CD8-positive, alpha-beta memory T cell (primary cell): ENCODE results near the gene CCAR1. TPM values are rescaled to one million over a fixed set of nuclear protein-coding genes. Genes with fewer than 3 reads are reported as not detected.
"Not testable (repeated sequence)": the region's sequence is repeated elsewhere in the genome, so short reads cannot be mapped to it uniquely, and the experiment has no call there.

Source experiments
- CTCF ChIA-PET: fragments of 350-600 bp; sonication (Branson Sonifier 250); formaldehyde crosslinking; loops from one replicate; lab custom pipeline; 2021; ENCODE audit warnings: antibody characterized with exemption; lab: Charles Lee
- POLR2A ChIA-PET: fragments of 350-600 bp; sonication (Branson Sonifier 250); formaldehyde crosslinking; loops from one replicate; lab custom pipeline; 2021; ENCODE audit warnings: antibody characterized with exemption; lab: Charles Lee
- DNase-seq, 5 donors: peaks; one replicate each; pipeline versions ENCODE4 v3.0.0 to v3.0.0-alpha.2; 2020 to 2022; ENCODE audit warnings: mixed read lengths in 1 of 5
- H3K27ac ChIP-seq: one replicate; pipeline ENCODE4 v1.7.0; 2013; ENCODE audit warnings: low read depth, mild to moderate bottlenecking, low read length, moderate library complexity
- H3K27me3 ChIP-seq: 2 replicates; pipeline ENCODE4 v1.7.0; 2013; ENCODE audit warnings: low read length, mild to moderate bottlenecking; ENCODE audit not compliant: insufficient read depth, poor library complexity, severe bottlenecking
- H3K36me3 ChIP-seq: 2 replicates; pipeline ENCODE4 v1.7.0; 2013; ENCODE audit warnings: mild to moderate bottlenecking, low read length, moderate library complexity; ENCODE audit not compliant: insufficient read depth
- H3K4me1 ChIP-seq: 2 replicates; pipeline ENCODE4 v1.7.0; 2013; ENCODE audit warnings: mild to moderate bottlenecking, low read length, moderate library complexity; ENCODE audit not compliant: insufficient read depth
- H3K4me3 ChIP-seq: 2 replicates; pipeline ENCODE4 v1.7.0; 2013; ENCODE audit warnings: mild to moderate bottlenecking, low read length
- H3K9me3 ChIP-seq: 2 replicates; pipeline ENCODE4 v1.7.0; 2013; ENCODE audit warnings: mild to moderate bottlenecking, low read length
- H3K27ac Mint-ChIP-seq, 8 donors: one replicate each; pipeline ENCODE4 v1.8.0; 2020 to 2021; ENCODE audit warnings: mixed read lengths in 8 of 8, mild to moderate bottlenecking in 6 of 8, inconsistent platforms in 3 of 8, moderate library complexity in 3 of 8
- H3K27me3 Mint-ChIP-seq, 2 donors: one replicate each; pipeline ENCODE4 v1.8.0; 2020 to 2021; ENCODE audit warnings: mixed read lengths in 2 of 2, mild to moderate bottlenecking in 1 of 2, moderate library complexity in 1 of 2
- H3K36me3 Mint-ChIP-seq, 3 donors: one replicate each; pipeline ENCODE4 v1.8.0; 2020 to 2021; ENCODE audit warnings: mixed read lengths in 3 of 3, inconsistent platforms in 1 of 3, mild to moderate bottlenecking in 1 of 3
- H3K4me1 Mint-ChIP-seq, 3 donors: one replicate each; pipeline ENCODE4 v1.8.0; 2020 to 2021; ENCODE audit warnings: mixed read lengths in 3 of 3, inconsistent platforms in 1 of 3, mild to moderate bottlenecking in 1 of 3
- H3K4me3 Mint-ChIP-seq, 7 donors: one replicate each; pipeline ENCODE4 v1.8.0; 2020 to 2021; ENCODE audit warnings: mixed read lengths in 7 of 7, mild to moderate bottlenecking in 6 of 7, moderate library complexity in 4 of 7, inconsistent platforms in 2 of 7
- H3K9me3 Mint-ChIP-seq, 5 donors: one replicate each; pipeline ENCODE4 v1.8.0; 2020 to 2022; ENCODE audit warnings: mixed read lengths in 5 of 5, mild to moderate bottlenecking in 3 of 5, moderate library complexity in 2 of 5, inconsistent platforms in 1 of 5
- polyA plus RNA-seq: library from polyadenylated mRNA; unstranded; fragments of 300-500 nt; fragmentation: Illumina TruSeq; gene quantifications from one replicate; pipeline ENCODE4 v1.2.3, GENCODE V29; 2021
- total RNA-seq, 2 experiments: library from RNA; stranded (reverse); gene quantifications; one replicate each; pipeline ENCODE4 v1.2.3, GENCODE V29; 2021

Gene CCAR1, protein sequence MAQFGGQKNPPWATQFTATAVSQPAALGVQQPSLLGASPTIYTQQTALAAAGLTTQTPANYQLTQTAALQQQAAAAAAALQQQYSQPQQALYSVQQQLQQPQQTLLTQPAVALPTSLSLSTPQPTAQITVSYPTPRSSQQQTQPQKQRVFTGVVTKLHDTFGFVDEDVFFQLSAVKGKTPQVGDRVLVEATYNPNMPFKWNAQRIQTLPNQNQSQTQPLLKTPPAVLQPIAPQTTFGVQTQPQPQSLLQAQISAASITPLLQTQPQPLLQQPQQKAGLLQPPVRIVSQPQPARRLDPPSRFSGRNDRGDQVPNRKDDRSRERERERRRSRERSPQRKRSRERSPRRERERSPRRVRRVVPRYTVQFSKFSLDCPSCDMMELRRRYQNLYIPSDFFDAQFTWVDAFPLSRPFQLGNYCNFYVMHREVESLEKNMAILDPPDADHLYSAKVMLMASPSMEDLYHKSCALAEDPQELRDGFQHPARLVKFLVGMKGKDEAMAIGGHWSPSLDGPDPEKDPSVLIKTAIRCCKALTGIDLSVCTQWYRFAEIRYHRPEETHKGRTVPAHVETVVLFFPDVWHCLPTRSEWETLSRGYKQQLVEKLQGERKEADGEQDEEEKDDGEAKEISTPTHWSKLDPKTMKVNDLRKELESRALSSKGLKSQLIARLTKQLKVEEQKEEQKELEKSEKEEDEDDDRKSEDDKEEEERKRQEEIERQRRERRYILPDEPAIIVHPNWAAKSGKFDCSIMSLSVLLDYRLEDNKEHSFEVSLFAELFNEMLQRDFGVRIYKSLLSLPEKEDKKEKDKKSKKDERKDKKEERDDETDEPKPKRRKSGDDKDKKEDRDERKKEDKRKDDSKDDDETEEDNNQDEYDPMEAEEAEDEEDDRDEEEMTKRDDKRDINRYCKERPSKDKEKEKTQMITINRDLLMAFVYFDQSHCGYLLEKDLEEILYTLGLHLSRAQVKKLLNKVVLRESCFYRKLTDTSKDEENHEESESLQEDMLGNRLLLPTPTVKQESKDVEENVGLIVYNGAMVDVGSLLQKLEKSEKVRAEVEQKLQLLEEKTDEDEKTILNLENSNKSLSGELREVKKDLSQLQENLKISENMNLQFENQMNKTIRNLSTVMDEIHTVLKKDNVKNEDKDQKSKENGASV
- total RNA-seq (100 to 1,000 TPM; 132 to 147 TPM), polyA plus RNA-seq (49.4 TPM)

DNA sequence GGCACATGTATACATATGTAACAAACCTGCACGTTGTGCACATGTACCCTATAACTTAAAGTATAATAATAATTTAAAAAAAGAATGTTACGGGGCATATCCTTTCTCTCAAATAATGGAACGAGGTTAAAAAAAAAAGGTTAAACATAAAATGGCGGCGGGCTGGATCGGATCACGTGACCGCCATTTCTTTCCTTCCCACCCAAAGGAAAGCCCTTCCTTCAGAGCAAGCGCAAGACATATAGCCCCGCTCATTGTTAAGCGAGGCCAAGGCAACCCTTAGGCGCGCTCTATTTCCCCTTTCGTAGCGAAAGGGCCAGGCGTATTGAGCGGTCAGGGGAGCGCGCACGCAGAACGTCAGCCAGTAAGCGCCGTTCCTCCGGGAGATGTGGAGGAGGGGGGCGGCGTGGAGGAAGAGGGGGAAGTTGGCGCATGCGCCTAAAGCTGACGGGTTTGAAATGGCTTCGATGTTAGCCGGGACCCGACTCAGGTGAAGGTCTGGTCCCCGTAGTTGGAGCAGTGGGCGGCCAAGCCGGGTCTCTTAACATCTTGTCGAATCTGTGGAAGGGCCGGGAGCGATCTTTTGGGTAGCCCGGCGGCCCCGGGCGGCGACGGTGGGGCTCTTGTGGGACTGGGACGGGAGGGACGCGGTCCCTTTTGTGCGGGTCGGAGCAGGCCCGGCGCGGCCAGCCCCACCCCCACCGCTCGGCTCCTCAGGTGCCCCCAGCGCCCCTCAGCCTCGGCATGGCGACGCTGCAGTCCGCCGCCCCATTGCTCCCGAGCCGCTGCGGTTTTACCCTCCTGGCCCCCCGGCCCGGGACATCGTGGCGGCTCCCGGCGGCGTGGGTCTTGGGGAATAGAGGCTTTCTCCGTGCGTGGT is at the start of gene CCAR1:
TSS of gene CCAR1 (plus strand) at position 447 of the 880 bp plus-strand sequence. CDS start 1,266 bp downstream, outside the sequence.
- ChIA-PET CTCF (no interaction called here), POLR2A (interaction anchor here (0.6 to 1.5 kb wide), 7 partner anchors 51 to 419 kb away, joined by 3 to 10 read pairs (median 3); no protein-coding TSS in a partner anchor)
- Mint-ChIP-seq H3K36me3 (peaks cover 0 to 37% (median 4%) of the 10 kb centered on the region in 3 donors), H3K9me3 (peaks cover 0 to 5% (median 0%) of the 10 kb centered on the region in 5 donors), H3K4me1 (peaks cover 16 to 20% (median 17%) of the 10 kb centered on the region in 3 donors), H3K27ac (peak within 1 kb of the TSS; percentile 92 to 99 (median 99)), H3K27me3 (no peaks in the 10 kb centered on the region), H3K4me3 (peak within 1 kb of the TSS; percentile 88 to 100 (median 98))
- H3K4me1 ChIP-seq: peaks cover 15% of the 10 kb centered on the region
- no peaks in the 10 kb centered on the region for H3K36me3 ChIP-seq
- H3K4me3 ChIP-seq: peak within 1 kb of the TSS; percentile 87
- peak within 1 kb of the TSS; percentile 93 for H3K27ac ChIP-seq
- peak; percentile 93 to 98 (median 96) for DNase-seq
- H3K9me3 ChIP-seq: no peaks in the 10 kb centered on the region
- H3K27me3 ChIP-seq: no peaks in the 10 kb centered on the region

DNA sequence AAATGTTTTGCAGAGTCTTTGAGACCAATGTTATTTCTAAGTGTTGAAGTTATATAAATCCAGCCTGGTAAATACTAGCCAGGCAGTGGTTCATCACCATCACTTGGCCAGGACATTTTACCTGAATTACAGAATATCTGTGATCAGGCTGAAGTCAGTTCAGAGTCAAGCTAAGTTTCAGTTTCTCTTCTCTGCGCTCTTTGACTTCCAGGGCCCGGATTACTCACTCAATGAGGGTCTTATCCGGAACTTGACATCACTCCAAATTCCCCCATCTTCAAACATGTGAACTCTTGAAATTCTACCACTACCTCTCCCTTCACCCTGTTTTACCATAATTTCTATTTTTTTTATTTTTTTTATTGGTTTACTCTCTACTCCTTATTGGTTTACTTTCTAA is 36.6 kb upstream of the CCAR1 start:
- Mint-ChIP-seq H3K27ac (peak overlapping the region; percentile 44 to 98 (median 88)), H3K27me3 (no peaks in the 10 kb centered on the region), H3K4me3 (peak overlapping the region; percentile 46 to 86 (median 81)), H3K36me3 (peaks cover 11 to 38% (median 28%) of the 10 kb centered on the region in 3 donors), H3K4me1 (peaks cover 12 to 14% (median 14%) of the 10 kb centered on the region in 3 donors), H3K9me3 (no peaks in the 10 kb centered on the region)
- Histone ChIP-seq H3K9me3 (no peaks in the 10 kb centered on the region), H3K36me3 (peaks cover 6% of the 10 kb centered on the region), H3K27ac (peak overlapping the region; percentile 59), H3K4me3 (peak overlapping the region; percentile 23), H3K4me1 (no peaks in the 10 kb centered on the region), H3K27me3 (no peaks in the 10 kb centered on the region)
- ChIA-PET POLR2A (interaction anchor here (0.6 kb wide), 1 partner anchor 11 kb away, joined by 5 read pairs; no protein-coding TSS in a partner anchor), CTCF (interaction anchor here (0.6 to 0.8 kb wide), 2 partner anchors 38 to 294 kb away, joined by 3 read pairs; no protein-coding TSS in a partner anchor)
- DNase-seq: peak in 3 of 5 donors; percentile 2 to 50 (median 15)

DNA sequence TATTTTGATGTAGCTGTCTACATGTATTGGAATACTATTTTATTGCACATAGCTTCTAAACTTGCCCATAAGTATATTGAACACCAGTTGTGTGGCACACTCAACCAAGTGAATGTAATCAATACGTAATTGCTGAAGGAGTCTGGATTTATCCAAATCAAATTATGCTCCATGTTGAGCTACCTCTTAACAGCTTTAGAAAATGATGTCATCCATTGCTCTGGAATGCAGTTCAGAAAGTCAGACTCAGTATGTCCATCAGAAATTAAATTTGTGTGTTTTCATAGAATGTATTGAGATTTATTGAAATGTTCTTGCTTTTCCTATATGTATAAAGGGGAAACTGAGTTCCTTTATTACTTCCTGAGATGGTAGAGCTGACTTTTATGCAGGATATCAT is 25.0 kb upstream of the CCAR1 start:
- Histone ChIP-seq H3K27ac (no peak overlapping the region), H3K27me3 (no peaks in the 10 kb centered on the region), H3K9me3 (no peaks in the 10 kb centered on the region), H3K36me3 (no peaks in the 10 kb centered on the region), H3K4me1 (no peaks in the 10 kb centered on the region), H3K4me3 (no peak overlapping the region)
- Mint-ChIP-seq H3K36me3 (peaks cover 7 to 12% (median 8%) of the 10 kb centered on the region in 3 donors), H3K4me3 (no peak overlapping the region), H3K27ac (no peak overlapping the region), H3K27me3 (no peaks in the 10 kb centered on the region), H3K9me3 (no peaks in the 10 kb centered on the region), H3K4me1 (no peaks in the 10 kb centered on the region)
- DNase-seq: no peak
- ChIA-PET POLR2A (no interaction called here), CTCF (no interaction called here)

DNA sequence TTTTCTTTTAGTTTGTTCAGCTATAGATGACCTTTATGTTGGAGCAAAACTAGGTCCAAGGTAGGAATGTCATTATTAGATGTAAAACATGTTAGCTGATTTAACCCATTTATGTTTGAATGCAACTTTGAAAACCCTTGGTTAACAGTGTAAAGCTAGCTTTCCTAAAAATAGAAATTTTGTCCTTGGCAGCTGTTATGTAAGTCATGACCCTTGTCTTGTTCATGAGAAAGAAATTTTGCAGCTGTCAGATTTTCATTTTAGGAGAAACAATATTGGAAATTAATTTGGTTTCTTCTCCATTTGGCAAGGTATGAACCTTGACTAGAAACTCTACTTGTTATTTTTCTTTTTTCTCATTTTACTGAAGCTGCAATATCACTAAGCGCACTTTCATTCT is 23.9 kb upstream of the CCAR1 start:
- H3K27me3 Mint-ChIP-seq: no peaks in the 10 kb centered on the region
- no peak overlapping the region for H3K4me3 ChIP-seq
- H3K4me3 Mint-ChIP-seq: no peak overlapping the region
- H3K36me3 Mint-ChIP-seq: peaks cover 0 to 4% (median 0%) of the 10 kb centered on the region in 3 donors
- H3K27ac ChIP-seq: no peak overlapping the region
- H3K27ac Mint-ChIP-seq: no peak overlapping the region
- H3K4me1 ChIP-seq: no peaks in the 10 kb centered on the region
- ChIA-PET CTCF (no interaction called here), POLR2A (no interaction called here)
- no peak for DNase-seq
- H3K36me3 ChIP-seq: no peaks in the 10 kb centered on the region
- no peaks in the 10 kb centered on the region for H3K9me3 ChIP-seq
- H3K9me3 Mint-ChIP-seq: no peaks in the 10 kb centered on the region
- no peaks in the 10 kb centered on the region for H3K4me1 Mint-ChIP-seq
- H3K27me3 ChIP-seq: no peaks in the 10 kb centered on the region

DNA sequence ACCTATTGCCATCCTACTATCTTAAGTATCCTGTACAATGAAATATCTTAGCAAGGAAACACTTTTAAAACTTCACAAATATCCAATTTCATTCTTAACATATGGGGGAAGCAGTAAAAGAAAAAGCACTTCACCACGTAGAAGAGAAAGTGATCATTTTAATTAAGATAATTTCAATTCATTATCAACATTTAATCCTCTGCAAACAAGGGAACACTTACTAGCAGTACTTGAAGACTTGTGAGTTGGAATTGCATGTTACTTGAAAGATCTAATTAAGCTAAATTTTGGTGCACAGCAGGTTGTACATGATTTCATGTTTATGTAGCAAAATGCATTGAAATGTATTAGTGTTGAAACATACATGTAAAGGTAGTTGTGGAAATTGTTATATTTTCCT is 20.8 kb upstream of the CCAR1 start:
- no peaks in the 10 kb centered on the region for H3K27me3 Mint-ChIP-seq
- CTCF ChIA-PET: no interaction called here
- POLR2A ChIA-PET: no interaction called here

DNA sequence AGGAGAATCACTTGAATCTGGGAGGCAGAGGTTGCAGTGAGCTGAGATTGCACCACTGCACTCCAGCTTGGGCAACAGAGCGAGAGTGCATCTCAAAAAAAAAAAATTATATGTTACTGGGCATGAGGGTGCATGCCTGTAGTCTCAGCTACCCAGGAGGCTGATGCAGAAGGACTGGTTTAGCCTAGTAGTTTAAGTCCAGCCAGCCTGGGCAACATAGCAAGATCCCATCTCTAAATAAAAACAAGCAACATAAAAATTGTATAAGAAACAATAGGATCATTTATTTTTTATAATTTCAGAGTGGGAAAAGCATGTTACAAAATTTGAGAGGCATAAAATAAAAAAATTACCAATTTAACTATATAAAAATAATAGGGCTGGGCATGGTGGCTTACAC is 15.5 kb upstream of the CCAR1 start:
- no peaks in the 10 kb centered on the region for H3K9me3 Mint-ChIP-seq
- H3K4me3 Mint-ChIP-seq: no peak overlapping the region
- no peak for DNase-seq
- CTCF ChIA-PET: no interaction called here
- H3K27ac ChIP-seq: no peak overlapping the region
- no peaks in the 10 kb centered on the region for H3K36me3 Mint-ChIP-seq
- no peak overlapping the region for H3K27ac Mint-ChIP-seq
- no peaks in the 10 kb centered on the region for H3K9me3 ChIP-seq
- no peaks in the 10 kb centered on the region for H3K4me1 Mint-ChIP-seq
- no peak overlapping the region for H3K4me3 ChIP-seq
- no peaks in the 10 kb centered on the region for H3K4me1 ChIP-seq
- no peaks in the 10 kb centered on the region for H3K27me3 Mint-ChIP-seq
- H3K27me3 ChIP-seq: no peaks in the 10 kb centered on the region
- H3K36me3 ChIP-seq: no peaks in the 10 kb centered on the region
- POLR2A ChIA-PET: no interaction called here

More for the DNA sequence above, 20.8 kb upstream of the CCAR1 start:
- Mint-ChIP-seq H3K4me3 (no peak overlapping the region), H3K36me3 (no peaks in the 10 kb centered on the region), H3K27ac (no peak overlapping the region), H3K4me1 (no peaks in the 10 kb centered on the region), H3K9me3 (no peaks in the 10 kb centered on the region)
- Histone ChIP-seq H3K4me1 (no peaks in the 10 kb centered on the region), H3K4me3 (no peak overlapping the region), H3K27ac (no peak overlapping the region), H3K36me3 (no peaks in the 10 kb centered on the region), H3K27me3 (no peaks in the 10 kb centered on the region), H3K9me3 (no peaks in the 10 kb centered on the region)
- DNase-seq: no peak

DNA sequence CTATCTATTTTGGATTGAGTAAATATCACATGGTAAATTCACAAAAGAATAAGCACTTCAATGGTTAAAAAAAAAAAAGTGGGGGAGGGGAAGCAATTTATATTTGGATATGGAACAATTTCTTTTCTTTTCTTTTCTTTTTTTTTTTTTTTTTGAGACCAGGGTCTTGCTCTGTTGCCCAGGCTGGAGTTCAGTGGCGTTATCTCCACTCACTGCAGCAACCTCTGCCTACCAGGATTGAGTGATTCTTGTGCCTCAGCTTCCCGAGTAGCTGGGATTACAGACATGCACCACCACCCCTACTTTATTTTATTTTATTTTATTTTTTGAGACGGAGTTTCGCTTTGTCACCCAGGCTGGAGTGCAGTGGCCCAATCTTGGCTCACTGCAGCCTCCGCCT is 12.1 kb upstream of the CCAR1 start:
- not testable (repeated sequence) for H3K4me1 Mint-ChIP-seq, H3K27me3 ChIP-seq
- CTCF ChIA-PET: interaction anchor here (1.2 kb wide), 1 partner anchor 20 kb away, joined by 3 read pairs; no protein-coding TSS in a partner anchor

More for the DNA sequence above, 12.1 kb upstream of the CCAR1 start:
- H3K36me3 ChIP-seq, H3K4me3 ChIP-seq, H3K27ac Mint-ChIP-seq, H3K4me3 Mint-ChIP-seq, POLR2A ChIA-PET, H3K27ac ChIP-seq, H3K4me1 ChIP-seq, H3K27me3 Mint-ChIP-seq, H3K36me3 Mint-ChIP-seq, H3K9me3 Mint-ChIP-seq, H3K9me3 ChIP-seq, DNase-seq: not testable (repeated sequence)
